A673 (cell line): Measurements from ENCODE around the gene GPC6. TPM values are rescaled to one million over a fixed set of nuclear protein-coding genes. Genes with fewer than 3 reads are reported as not detected.

Source experiments
- BruUV-seq: library from RNA; stranded (reverse); fragments of 400-500 nt; replicated peaks from 2 replicates; lab custom pipeline; 2021; lab: Mats Ljungman, UMichigan
- CTCF ChIA-PET: fragments of 300-600 bp; sonication (Branson Sonifier 250); formaldehyde crosslinking; loops from one replicate; lab custom pipeline; 2022; ENCODE audit warnings: antibody characterized with exemption; lab: Charles Lee
- POLR2A ChIA-PET: fragments of 300-600 bp; sonication (Branson Sonifier 250); formaldehyde crosslinking; loops from one replicate; lab custom pipeline; 2022; ENCODE audit warnings: antibody characterized with exemption; ENCODE audit not compliant: low non-redundant PET; lab: Charles Lee
- DNase-seq: peaks from one replicate; pipeline ENCODE4 v3.0.0-alpha.2; 2015; ENCODE audit warnings: low spot score
- H3K27ac ChIP-seq: fragments of 200-600 bp; sonication (generic); 2 replicates; pipeline ENCODE4 v1.5.1; 2016; ENCODE audit warnings: mixed run types, low read depth, mild to moderate bottlenecking, mixed read lengths, antibody characterized with exemption, low read length; ENCODE audit not compliant: poor library complexity, severe bottlenecking
- H3K27me3 ChIP-seq: fragments of 200-600 bp; sonication (generic); replicated peaks from 2 replicates; pipeline ENCODE4 v1.6.1; 2017; ENCODE audit warnings: mixed run types, low read depth, mild to moderate bottlenecking, mixed read lengths, antibody characterized with exemption, low read length; ENCODE audit not compliant: insufficient read depth, poor library complexity
- H3K36me3 ChIP-seq: fragments of 200-600 bp; sonication (generic); 2 replicates; pipeline ENCODE4 v1.6.1; 2016; ENCODE audit warnings: mixed run types, mild to moderate bottlenecking, mixed read lengths, antibody characterized with exemption, low read length; ENCODE audit not compliant: insufficient read depth, poor library complexity, severe bottlenecking
- H3K4me1 ChIP-seq: fragments of 200-600 bp; sonication (generic); 2 replicates; pipeline ENCODE4 v1.6.1; 2017; ENCODE audit warnings: mixed run types, mild to moderate bottlenecking, mixed read lengths, antibody characterized with exemption, low read length; ENCODE audit not compliant: insufficient read depth, poor library complexity, severe bottlenecking
- H3K4me3 ChIP-seq: fragments of 200-600 bp; sonication (generic); 2 replicates; pipeline ENCODE4 v1.5.1; 2016; ENCODE audit warnings: low read depth, mixed run types, mild to moderate bottlenecking, mixed read lengths, low read length; ENCODE audit not compliant: poor library complexity, severe bottlenecking
- H3K9me3 ChIP-seq: fragments of 200-600 bp; sonication (generic); 2 replicates; pipeline ENCODE4 v1.6.1; 2016; ENCODE audit warnings: mixed run types, low read depth, mild to moderate bottlenecking, mixed read lengths, antibody characterized with exemption, low read length; ENCODE audit not compliant: poor library complexity, severe bottlenecking
- EZH2 ChIP-seq: fragments of 200-600 bp; sonication (generic); IDR thresholded peaks from 2 replicates; pipeline ENCODE4 v1.6.1; 2017; ENCODE audit warnings: borderline replicate concordance, low read depth, mild to moderate bottlenecking, mixed read lengths, antibody characterized with exemption, low read length; ENCODE audit not compliant: poor library complexity, severe bottlenecking
- intact Hi-C: fragments of 100-400 bp; cut with micrococcal nuclease; formaldehyde crosslinking; loops from one replicate; pipeline ENCODE4 v1.10.0; 2022; ENCODE audit not compliant: unreplicated experiment
- total RNA-seq: library from RNA; stranded (reverse); gene quantifications from 2 replicates; pipeline ENCODE4 v1.2.3, GENCODE V29; 2021
- TF ChIP-seq, protein P1 (sequence below): fragments of 300-800, 200-600 bp; sonication (generic); conservative IDR thresholded peaks from 2 replicates; pipeline ENCODE4 v1.5.1; 2017; ENCODE audit warnings: low read depth, mild to moderate bottlenecking, antibody characterized with exemption, low read length, moderate library complexity, mixed read lengths

The GPC6 gene
- total RNA-seq, 1 experiment from 2014 or later, result 23.3 TPM

DNA sequence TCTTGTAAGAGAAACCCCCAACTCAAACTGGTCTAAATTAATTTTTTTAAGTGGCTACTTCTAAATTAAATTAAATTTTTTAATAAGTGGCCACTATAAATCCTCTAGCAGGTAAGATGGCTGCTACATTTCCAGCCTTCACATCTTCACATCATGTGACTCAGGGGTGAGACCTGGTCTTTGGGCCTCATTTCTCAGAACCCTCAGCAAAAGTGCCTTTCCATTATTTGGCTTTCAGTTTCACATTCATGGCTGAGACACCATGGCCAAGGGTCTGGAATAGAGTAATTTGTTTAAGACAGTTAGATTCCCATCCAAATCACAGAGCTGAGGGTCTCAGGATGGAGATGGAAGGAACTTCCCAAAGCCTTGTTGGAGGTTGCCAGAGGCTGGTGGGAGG lies 1205.4 kb downstream of the GPC6 start:
- Histone ChIP-seq H3K27ac (no peak overlapping the region), H3K9me3 (no peaks in the 10 kb centered on the region), H3K4me1 (no peaks in the 10 kb centered on the region), H3K36me3 (no peaks in the 10 kb centered on the region), H3K4me3 (no peak overlapping the region), H3K27me3 (no peaks in the 10 kb centered on the region)
- BruUV-seq, result no TSS peak
- DNase-seq, result no peak
- TF ChIP-seq, protein P1, sequence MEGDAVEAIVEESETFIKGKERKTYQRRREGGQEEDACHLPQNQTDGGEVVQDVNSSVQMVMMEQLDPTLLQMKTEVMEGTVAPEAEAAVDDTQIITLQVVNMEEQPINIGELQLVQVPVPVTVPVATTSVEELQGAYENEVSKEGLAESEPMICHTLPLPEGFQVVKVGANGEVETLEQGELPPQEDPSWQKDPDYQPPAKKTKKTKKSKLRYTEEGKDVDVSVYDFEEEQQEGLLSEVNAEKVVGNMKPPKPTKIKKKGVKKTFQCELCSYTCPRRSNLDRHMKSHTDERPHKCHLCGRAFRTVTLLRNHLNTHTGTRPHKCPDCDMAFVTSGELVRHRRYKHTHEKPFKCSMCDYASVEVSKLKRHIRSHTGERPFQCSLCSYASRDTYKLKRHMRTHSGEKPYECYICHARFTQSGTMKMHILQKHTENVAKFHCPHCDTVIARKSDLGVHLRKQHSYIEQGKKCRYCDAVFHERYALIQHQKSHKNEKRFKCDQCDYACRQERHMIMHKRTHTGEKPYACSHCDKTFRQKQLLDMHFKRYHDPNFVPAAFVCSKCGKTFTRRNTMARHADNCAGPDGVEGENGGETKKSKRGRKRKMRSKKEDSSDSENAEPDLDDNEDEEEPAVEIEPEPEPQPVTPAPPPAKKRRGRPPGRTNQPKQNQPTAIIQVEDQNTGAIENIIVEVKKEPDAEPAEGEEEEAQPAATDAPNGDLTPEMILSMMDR, result no peak
- TF ChIP-seq EZH2, result no peak
- intact Hi-C loops, result loop anchor here (10.0 kb wide), 1 partner anchor 973 kb away; no protein-coding TSS in a partner anchor
- POLR2A ChIA-PET, result no interaction called here
- CTCF ChIA-PET, result no interaction called here

DNA sequence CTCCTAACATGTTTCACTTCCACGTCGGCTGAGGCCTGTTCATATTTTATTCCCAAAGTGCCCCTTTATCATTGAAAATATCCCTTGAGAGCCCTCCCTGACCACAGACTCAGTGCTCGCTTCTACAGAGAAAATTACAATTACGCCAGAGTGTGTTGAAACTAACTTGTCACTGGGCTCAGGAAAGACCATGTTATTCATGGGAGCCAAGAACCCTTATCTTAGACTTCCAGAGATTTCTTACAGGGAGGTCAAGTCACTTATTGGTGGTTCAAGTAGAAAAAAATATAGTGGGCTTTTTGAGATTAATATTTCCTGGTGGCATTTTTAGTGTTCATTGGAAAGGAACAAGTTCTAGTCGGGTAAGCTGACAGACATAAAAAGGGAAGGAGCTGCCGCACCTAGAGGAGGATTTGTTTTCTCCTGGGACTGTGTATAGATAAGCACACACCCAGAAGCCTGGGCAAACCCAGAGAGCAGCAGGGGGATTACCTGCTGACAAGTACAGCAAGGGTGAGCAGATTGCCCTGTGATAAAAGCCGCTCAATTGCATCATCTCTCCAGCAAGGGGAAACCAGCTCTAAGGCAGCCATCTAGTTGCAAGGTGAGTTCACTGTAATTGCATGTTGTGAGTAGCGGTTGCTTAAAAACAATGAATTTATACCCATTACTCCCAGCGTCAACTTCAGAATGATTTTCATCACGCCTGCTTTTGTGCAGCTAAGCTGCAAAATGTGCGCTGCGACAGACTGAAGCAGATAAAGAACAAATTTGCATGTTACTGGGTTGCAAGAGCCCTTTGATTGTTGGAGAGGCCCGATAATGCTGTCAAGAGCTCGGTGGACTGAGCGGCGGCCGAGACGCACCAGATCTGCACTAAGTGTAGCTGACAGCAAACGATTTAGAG lies 1206.7 kb downstream of the GPC6 start:
- CTCF ChIA-PET, result interaction anchor here (1.5 kb wide), 1 partner anchor 185 kb away, joined by 4 read pairs; no protein-coding TSS in a partner anchor
- POLR2A ChIA-PET, result no interaction called here
- no TSS peak for BruUV-seq
- DNase-seq, result no peak
- no peaks in the 10 kb centered on the region for H3K9me3 ChIP-seq
- no peaks in the 10 kb centered on the region for H3K4me1 ChIP-seq
- H3K36me3 ChIP-seq, result no peaks in the 10 kb centered on the region
- H3K27ac ChIP-seq, result no peak overlapping the region
- TF ChIP-seq, protein P1, result no peak
- no peak for TF ChIP-seq EZH2
- H3K4me3 ChIP-seq, result no peak overlapping the region
- intact Hi-C loops, result loop anchor here (10.0 kb wide), 1 partner anchor 971 kb away; no protein-coding TSS in a partner anchor
- H3K27me3 ChIP-seq, result no peaks in the 10 kb centered on the region

DNA sequence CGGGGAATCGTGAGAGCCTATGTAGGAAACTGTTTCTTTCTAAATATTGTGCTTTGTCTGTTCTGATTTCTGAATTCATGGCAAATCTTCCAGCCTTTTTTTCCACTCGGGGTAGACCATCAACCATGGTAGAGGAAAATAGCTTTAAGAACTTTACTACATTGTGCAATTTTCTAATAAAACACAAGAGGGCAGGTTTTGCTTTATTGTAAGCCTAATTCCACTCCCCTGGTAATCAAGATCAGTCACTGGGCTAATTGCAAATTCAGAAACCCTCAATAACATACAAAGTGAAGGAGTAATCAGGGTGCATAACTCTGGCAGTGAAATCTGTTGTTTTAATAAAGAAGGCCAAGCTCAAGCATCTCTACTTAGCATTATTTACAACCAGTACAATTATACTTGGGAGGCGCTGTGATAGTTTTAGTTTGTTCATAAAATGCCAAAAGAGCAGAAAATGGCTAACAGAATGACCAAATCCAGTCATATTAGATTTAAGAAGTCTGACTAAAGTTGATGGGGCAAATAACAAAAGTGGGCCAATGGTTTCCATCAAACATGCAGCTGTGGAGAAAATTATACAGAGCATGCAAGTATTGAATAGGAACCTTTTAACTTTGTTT lies 1209.1 kb downstream of the GPC6 start:
- no peaks in the 10 kb centered on the region for H3K9me3 ChIP-seq
- TF ChIP-seq, protein P1, result peak; percentile 68
- no peak for TF ChIP-seq EZH2
- no peak overlapping the region for H3K27ac ChIP-seq
- peak; percentile 75 for DNase-seq
- CTCF ChIA-PET, result interaction anchor here (0.6 to 1.7 kb wide), 5 partner anchors 12 to 1056 kb away, joined by 3 to 19 read pairs (median 3); no protein-coding TSS in a partner anchor
- H3K36me3 ChIP-seq, result no peaks in the 10 kb centered on the region
- BruUV-seq, result no TSS peak
- no peaks in the 10 kb centered on the region for H3K27me3 ChIP-seq
- intact Hi-C loops, result loop anchor here (1.0 to 10.0 kb wide), 3 partner anchors 182 to 1042 kb away; no protein-coding TSS in a partner anchor
- no peak overlapping the region for H3K4me3 ChIP-seq
- POLR2A ChIA-PET, result no interaction called here
- no peaks in the 10 kb centered on the region for H3K4me1 ChIP-seq
